A549 (cell line): Measurements from ENCODE around the gene SLIT3. TPM values are rescaled to one million over a fixed set of nuclear protein-coding genes. Genes with fewer than 3 reads are reported as not detected.

Experiments
- ATAC-seq, 2 experiments: fragments of 200-7000 bp in 1 of 2; fragments of >200 bp in 1 of 2; cut with Nextera tagmentation in 1 of 2; cut with Tn5 transposase in 1 of 2; 3 replicates each; pipeline versions ENCODE4 v1.8.0 to v1.9.1; 2018 to 2020; ENCODE audit warnings: mild to moderate bottlenecking in 1 of 2, moderate library complexity in 1 of 2
- CTCF ChIA-PET: fragments of 300-600 bp; sonication (Branson Sonifier 250); formaldehyde crosslinking; extraction: SDS; loops from one replicate; lab custom pipeline; 2021; ENCODE audit warnings: antibody characterized with exemption, inconsistent platforms; lab: Yijun Ruan, JAX
- POLR2A ChIA-PET: fragments of 350-600 bp; formaldehyde crosslinking; extraction: SDS; loops from one replicate; lab custom pipeline; 2021; ENCODE audit warnings: antibody characterized with exemption, inconsistent platforms; lab: Yijun Ruan, JAX
- DNase-seq, 2 experiments: peaks; one replicate each; pipeline versions ENCODE4 v3.0.0 to v3.0.0-alpha.2; 2011 to 2016; ENCODE audit warnings: low read depth in 1 of 2, low spot score in 1 of 2
- FAIRE-seq: peaks from 2 replicates; lab custom pipeline; 2011; peaks lifted over from hg19 to GRCh38; lab: Jason Lieb, UNC
- H3K27ac ChIP-seq, 2 experiments: fragments of >200 bp; sonication (Bioruptor Twin); formaldehyde crosslinking; 3 replicates each; pipeline ENCODE4 v1.5.1; 2016 to 2017
- H3K4me1 ChIP-seq: fragments of >200 bp; sonication (Bioruptor Twin); formaldehyde crosslinking; 3 replicates; pipeline ENCODE4 v1.6.1; 2016
- H3K4me2 ChIP-seq: fragments of >200 bp; sonication (Bioruptor Twin); formaldehyde crosslinking; 3 replicates; pipeline ENCODE4 v1.6.1; 2016
- H3K4me3 ChIP-seq: fragments of >200 bp; sonication (Bioruptor Twin); formaldehyde crosslinking; 3 replicates; pipeline ENCODE4 v1.5.1; 2016
- H3K9me3 ChIP-seq: fragments of >200 bp; sonication (Bioruptor Twin); formaldehyde crosslinking; 3 replicates; pipeline ENCODE4 v1.6.1; 2016
- BCL3 ChIP-seq: fragments of >200 bp; sonication (Bioruptor Twin); formaldehyde crosslinking; IDR thresholded peaks from 3 replicates; pipeline ENCODE4 v1.6.1; 2016
- CTCF ChIP-seq: fragments of >200 bp; sonication (Bioruptor Twin); formaldehyde crosslinking; IDR thresholded peaks from 3 replicates; pipeline ENCODE4 v1.5.1; 2016
- E2F6 ChIP-seq: IDR thresholded peaks from 2 replicates; pipeline ENCODE4 v1.6.1; 2012; ENCODE audit warnings: low read depth, borderline replicate concordance
- EHMT2 ChIP-seq: fragments of 200-600 bp; sonication (generic); IDR thresholded peaks from 2 replicates; pipeline ENCODE4 v1.6.1; 2016; ENCODE audit warnings: antibody characterized with exemption, low read depth, mild to moderate bottlenecking, moderate library complexity
- ELK1 ChIP-seq: fragments of 150-350 bp; IDR thresholded peaks from 2 replicates; pipeline ENCODE4 v1.6.1; 2014; ENCODE audit warnings: low read depth, mild to moderate bottlenecking, low read length
- GATA3 ChIP-seq: IDR thresholded peaks from 2 replicates; pipeline ENCODE4 v1.6.1; 2012; ENCODE audit warnings: borderline replicate concordance
- HDAC2 ChIP-seq: fragments of 200-600 bp; sonication (generic); IDR thresholded peaks from 2 replicates; pipeline ENCODE4 v1.6.1; 2016
- HOXB13 ChIP-seq: fragments of 250-450 bp; sonication (Bioruptor Pico); IDR thresholded peaks from 2 replicates; pipeline ENCODE4 v1.5.0; 2020; ENCODE audit warnings: low read depth, mild to moderate bottlenecking, moderate library complexity
- JUN ChIP-seq, 2 experiments: fragments of >200 bp; sonication (Bioruptor Twin); formaldehyde crosslinking; IDR thresholded peaks; 2 replicates in 1 of 2; 3 replicates in 1 of 2; pipeline ENCODE4 v1.6.1; 2016 to 2017
- KDM1A ChIP-seq: fragments of 200-600 bp; sonication (generic); IDR thresholded peaks from 2 replicates; pipeline ENCODE4 v1.6.1; 2016; ENCODE audit warnings: low read depth, mild to moderate bottlenecking
- MAFK ChIP-seq: fragments of 450-650 bp; IDR thresholded peaks from 2 replicates; pipeline ENCODE4 v1.6.1; 2014; ENCODE audit not compliant: partially characterized antibody
- MAX ChIP-seq: IDR thresholded peaks from 2 replicates; pipeline ENCODE4 v1.6.1; 2012
- NR3C1 ChIP-seq: fragments of >200 bp; sonication (Bioruptor Twin); formaldehyde crosslinking; IDR thresholded peaks from 3 replicates; pipeline ENCODE4 v1.6.1; 2017
- PBX3 ChIP-seq: IDR thresholded peaks from 2 replicates; pipeline ENCODE4 v1.6.1; 2012
- POLR2A ChIP-seq: IDR thresholded peaks from 2 replicates; pipeline ENCODE4 v1.6.1; 2012; ENCODE audit warnings: mild to moderate bottlenecking, low read length
- RAD21 ChIP-seq, 2 experiments: fragments of >200 bp in 1 of 2; sonication (Bioruptor Twin) in 1 of 2; formaldehyde crosslinking in 1 of 2; IDR thresholded peaks in 1 of 2; conservative IDR thresholded peaks in 1 of 2; 2 replicates in 1 of 2; 3 replicates in 1 of 2; pipeline ENCODE4 v1.6.1; 2012 to 2018; ENCODE audit warnings: inconsistent platforms in 1 of 2
- REST ChIP-seq: fragments of 200-600 bp; sonication (generic); IDR thresholded peaks from 2 replicates; pipeline ENCODE4 v1.6.1; 2016; ENCODE audit warnings: antibody characterized with exemption, mild to moderate bottlenecking, moderate library complexity
- SMC3 ChIP-seq: fragments of >200 bp; sonication (Bioruptor Twin); formaldehyde crosslinking; IDR thresholded peaks from 3 replicates; pipeline ENCODE4 v1.6.1; 2018; ENCODE audit warnings: inconsistent platforms
- WGBS: methylation state at CpG from one replicate; pipeline ENCODE4 v1.1.6; 2017; ENCODE audit errors: missing lambda C conversion rate; 5-methylcytosine and 5-hydroxymethylcytosine counted together
- polyA minus RNA-seq: library from RNA; depleted of rRNA, polyadenylated mRNA; stranded (reverse); fragments of >200 nt; gene quantifications from 2 replicates; pipeline ENCODE4 v1.2.3, GENCODE V29; 2011; rRNA and poly(A)+ RNA removed
- polyA plus RNA-seq, 4 experiments: library from polyadenylated mRNA; depleted of rRNA in 3 of 4; stranded (reverse); fragments of >200 nt; fragmentation: RNase III in 1 of 4; extraction: RNeasy Plus Mini Kit Qiagen cat#74134 plus additional on column Dnase treatment in 1 of 4; gene quantifications; 2 replicates in 3 of 4; 3 replicates in 1 of 4; pipeline ENCODE4 v1.2.3, GENCODE V29; 2011 to 2017

Gene SLIT3
- polyA plus RNA-seq (2011; rRNA removed) (12.7 and 22.7 TPM in 2 replicates), polyA plus RNA-seq (2017; fragmentation: RNase III; extraction: RNeasy Plus Mini Kit Qiagen cat#74134 plus additional on column Dnase treatment) (18.3 to 22.9 TPM (median 21.2 TPM) in 3 replicates), polyA minus RNA-seq (55.8 and 61.8 TPM in 2 replicates)
- polyA plus RNA-seq (2012; cell fraction: cytosol; rRNA removed): 42.0 and 46.9 TPM in 2 replicates
- polyA plus RNA-seq (2012; cell fraction: nucleus; rRNA removed): 77.7 and 91.2 TPM in 2 replicates

- H3K4me1 ChIP-seq: peaks cover 52% of the 10 kb centered on the region
- ChIA-PET CTCF (interaction anchor here (0.6 to 5.7 kb wide), 23 partner anchors 8 to 355 kb away, joined by 3 to 53 read pairs (median 6); no protein-coding TSS in a partner anchor), POLR2A (interaction anchor here (0.6 to 3.0 kb wide), 5 partner anchors 19 to 311 kb away, joined by 3 to 21 read pairs (median 5); no protein-coding TSS in a partner anchor)
- TF ChIP-seq HDAC2: no peak
- TF ChIP-seq MAX: 0 out of 2 replicates have a peak, but pooled peaks have one; percentile 38
- 0 out of 3 replicates have a peak, but pooled peaks have one; percentile 17 for TF ChIP-seq BCL3
- TF ChIP-seq ELK1: no peak
- TF ChIP-seq REST: no peak
- TF ChIP-seq POLR2A: peak; percentile 22
- peak in 1 of 2 experiments; percentile 59; a peak in 1 of 5 replicates for TF ChIP-seq JUN (IDR thresholded peaks at IDR 0.05)
- peak; percentile 57 for TF ChIP-seq CTCF
- 0 out of 2 replicates have a peak, but pooled peaks have one; percentile 17 for TF ChIP-seq GATA3
- TF ChIP-seq E2F6: 0 out of 2 replicates have a peak, but pooled peaks have one; percentile 6
- peak; percentile 50; the same call in 2 of the 3 replicates for TF ChIP-seq SMC3
- TF ChIP-seq EHMT2: no peak
- TF ChIP-seq NR3C1: no peak
- no peak for TF ChIP-seq MAFK
- no peak for TF ChIP-seq KDM1A
- TF ChIP-seq PBX3: peak; percentile 56; the same call in 1 of the 2 replicates
- TF ChIP-seq HOXB13 (CRISPR knock-in tag): no peak
- peak; percentile 14 to 55; a peak in 4 of 5 replicates for TF ChIP-seq RAD21 (conservative IDR thresholded peaks at IDR 0.05 in 1 of 2, IDR thresholded peaks at IDR 0.05 in 1 of 2)
- FAIRE-seq: no peak
- peak within 1 kb of the TSS; percentile 85 to 99 for H3K27ac ChIP-seq
- peak within 1 kb of the TSS; percentile 76 for H3K4me3 ChIP-seq
- H3K4me2 ChIP-seq: peak within 1 kb of the TSS; percentile 88
- H3K9me3 ChIP-seq: no peaks in the 10 kb centered on the region
- 5% methylated on average over 14 of the region's 101 CpGs for WGBS
- ATAC-seq: peak; percentile 84
- DNase-seq: peak; percentile 89
Observed at GRCh38 chr5:169300468-169301385, at the start of gene SLIT3. TSS of gene SLIT3 (minus strand) at chr5:169301139. CDS start at chr5:169300709, 430 bp downstream.
